Choroid plexus epithelial cell (primary cell): ENCODE data around the gene KLHL24.
"Not testable (repeated sequence)": the region's sequence is repeated elsewhere in the genome, so short reads cannot be mapped to it uniquely, and the experiment has no call there.

Experiments used
- DNase-seq: peaks from one replicate; pipeline ENCODE4 v3.0.0-alpha.2; 2010; ENCODE audit warnings: low read depth
- H3K4me3 ChIP-seq: 2 replicates; pipeline ENCODE4 v1.5.1; 2011; ENCODE audit warnings: low read depth, mild to moderate bottlenecking, control low read depth, low read length, moderate library complexity
- TF ChIP-seq, protein P1 (sequence below): conservative IDR thresholded peaks from 2 replicates; pipeline ENCODE4 v1.5.1; 2011; ENCODE audit warnings: low read depth, mild to moderate bottlenecking, control low read depth, inconsistent platforms, low read length, moderate library complexity

KLHL24 gene

DNA sequence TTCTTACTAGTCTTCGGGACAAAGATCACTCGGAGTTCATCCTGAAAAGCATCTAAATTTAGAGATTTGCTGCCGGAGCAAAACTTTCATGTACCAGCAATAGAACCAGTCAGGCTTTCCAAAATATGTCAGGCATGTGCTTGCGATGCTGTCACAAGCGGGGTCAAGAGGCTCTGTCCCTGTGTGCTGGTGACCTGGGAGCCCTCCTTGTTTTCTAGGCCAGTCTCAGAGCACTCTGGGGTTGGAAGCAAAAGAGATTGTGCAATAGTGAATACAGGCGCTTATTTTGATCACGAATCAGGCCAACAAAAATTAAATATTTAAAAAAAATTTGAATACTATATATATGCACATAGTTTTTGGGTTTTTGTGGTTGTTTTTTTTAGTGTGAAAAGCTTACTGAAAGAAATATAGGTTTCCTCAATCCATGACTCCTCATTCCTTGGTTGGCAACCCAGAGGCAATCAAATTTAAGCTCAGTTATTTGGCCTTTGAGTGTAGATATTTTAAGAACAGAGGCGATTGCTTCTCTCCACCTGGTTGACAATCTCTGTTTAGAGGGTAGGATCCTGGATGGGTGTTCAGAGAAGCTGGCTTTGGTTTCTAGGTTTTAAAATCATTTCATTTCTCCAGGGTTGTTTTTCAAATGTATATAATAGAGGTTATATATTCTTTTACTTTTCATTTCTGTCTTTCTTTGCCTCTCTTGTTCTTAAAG, 8.4 kb upstream of the KLHL24 start:
- DNase-seq: peak; percentile 24
- H3K4me3 ChIP-seq: no peak overlapping the region
- TF ChIP-seq, protein P1, sequence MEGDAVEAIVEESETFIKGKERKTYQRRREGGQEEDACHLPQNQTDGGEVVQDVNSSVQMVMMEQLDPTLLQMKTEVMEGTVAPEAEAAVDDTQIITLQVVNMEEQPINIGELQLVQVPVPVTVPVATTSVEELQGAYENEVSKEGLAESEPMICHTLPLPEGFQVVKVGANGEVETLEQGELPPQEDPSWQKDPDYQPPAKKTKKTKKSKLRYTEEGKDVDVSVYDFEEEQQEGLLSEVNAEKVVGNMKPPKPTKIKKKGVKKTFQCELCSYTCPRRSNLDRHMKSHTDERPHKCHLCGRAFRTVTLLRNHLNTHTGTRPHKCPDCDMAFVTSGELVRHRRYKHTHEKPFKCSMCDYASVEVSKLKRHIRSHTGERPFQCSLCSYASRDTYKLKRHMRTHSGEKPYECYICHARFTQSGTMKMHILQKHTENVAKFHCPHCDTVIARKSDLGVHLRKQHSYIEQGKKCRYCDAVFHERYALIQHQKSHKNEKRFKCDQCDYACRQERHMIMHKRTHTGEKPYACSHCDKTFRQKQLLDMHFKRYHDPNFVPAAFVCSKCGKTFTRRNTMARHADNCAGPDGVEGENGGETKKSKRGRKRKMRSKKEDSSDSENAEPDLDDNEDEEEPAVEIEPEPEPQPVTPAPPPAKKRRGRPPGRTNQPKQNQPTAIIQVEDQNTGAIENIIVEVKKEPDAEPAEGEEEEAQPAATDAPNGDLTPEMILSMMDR: no peak

DNA sequence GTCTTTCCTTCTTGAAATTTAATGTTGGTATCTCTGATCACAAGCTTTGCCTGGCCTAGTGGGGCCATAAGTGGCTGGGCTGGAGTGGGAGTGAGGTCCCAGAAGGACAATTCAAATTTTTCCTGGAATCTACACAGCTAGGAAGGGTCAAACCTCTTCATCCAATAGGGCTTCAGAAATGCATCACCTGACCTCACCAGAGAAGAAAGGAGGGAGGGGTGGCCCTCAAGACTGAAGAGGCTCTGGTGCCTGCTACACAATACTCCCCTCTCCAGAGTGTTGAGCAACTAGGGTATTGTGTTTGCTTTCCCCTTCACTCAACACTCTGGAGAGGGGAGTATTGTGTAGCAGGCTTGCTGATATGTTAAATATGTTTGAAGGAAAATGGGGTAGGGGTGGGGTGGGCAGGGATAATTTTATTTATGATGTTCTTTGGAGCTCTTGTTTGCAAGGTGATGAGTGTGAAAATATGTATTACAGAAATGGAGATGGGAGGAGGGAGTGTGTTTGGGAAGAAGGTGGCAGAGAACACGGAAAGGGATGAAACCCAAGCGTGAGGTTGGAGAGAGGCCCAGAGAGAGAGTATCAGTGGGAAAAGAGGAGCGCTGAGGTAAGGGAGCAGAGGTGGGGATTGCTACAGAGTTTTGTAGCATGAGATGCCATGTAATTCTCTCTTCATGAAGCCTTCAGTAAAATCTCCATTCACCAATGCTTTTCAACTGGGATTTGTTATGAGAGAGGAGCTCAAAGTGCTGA, 5.7 kb upstream of the KLHL24 start:
- no peak overlapping the region for H3K4me3 ChIP-seq
- no peak for DNase-seq
- TF ChIP-seq, protein P1: no peak

DNA sequence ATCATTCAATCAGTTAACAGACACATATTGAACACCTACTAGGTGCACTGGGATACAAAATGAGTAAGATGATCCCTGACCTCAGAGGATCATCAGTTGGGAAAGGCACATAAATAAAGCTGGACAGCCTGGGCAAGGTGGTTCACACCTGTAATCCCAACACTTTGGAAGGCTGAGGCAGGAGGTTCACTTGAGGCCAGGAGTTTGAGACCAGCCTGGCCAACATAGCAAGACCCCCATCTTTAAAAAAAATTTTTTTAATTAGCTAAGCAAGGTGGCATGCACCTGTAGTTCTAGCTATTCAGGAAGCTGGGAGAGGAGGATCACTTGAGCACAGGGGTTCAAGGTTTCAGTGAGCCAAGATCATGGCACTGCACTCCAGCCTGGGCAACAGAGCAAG, 3.7 kb upstream of the KLHL24 start:
- no peak for DNase-seq
- TF ChIP-seq, protein P1: no peak
- no peak overlapping the region for H3K4me3 ChIP-seq

DNA sequence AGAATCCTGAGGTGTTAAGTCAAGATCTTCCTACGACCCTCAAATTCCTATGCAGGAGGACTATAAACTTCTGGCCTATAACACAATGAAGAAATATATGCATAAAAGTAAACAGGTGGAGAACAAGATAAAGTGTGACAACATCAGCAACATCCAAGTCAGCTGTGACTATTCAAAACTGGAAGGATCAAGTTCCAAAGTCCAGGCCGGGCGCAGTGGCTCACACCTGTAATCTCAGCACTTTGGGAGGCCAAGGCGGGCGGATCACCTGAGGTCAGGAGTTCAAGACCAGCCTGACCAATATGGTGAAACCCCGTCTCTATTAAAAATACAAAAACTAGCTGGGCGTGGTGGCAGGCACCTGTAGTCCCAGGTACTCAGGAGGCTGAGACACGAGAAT, 2.7 kb upstream of the KLHL24 start:
- H3K4me3 ChIP-seq, DNase-seq: not testable (repeated sequence)

DNA sequence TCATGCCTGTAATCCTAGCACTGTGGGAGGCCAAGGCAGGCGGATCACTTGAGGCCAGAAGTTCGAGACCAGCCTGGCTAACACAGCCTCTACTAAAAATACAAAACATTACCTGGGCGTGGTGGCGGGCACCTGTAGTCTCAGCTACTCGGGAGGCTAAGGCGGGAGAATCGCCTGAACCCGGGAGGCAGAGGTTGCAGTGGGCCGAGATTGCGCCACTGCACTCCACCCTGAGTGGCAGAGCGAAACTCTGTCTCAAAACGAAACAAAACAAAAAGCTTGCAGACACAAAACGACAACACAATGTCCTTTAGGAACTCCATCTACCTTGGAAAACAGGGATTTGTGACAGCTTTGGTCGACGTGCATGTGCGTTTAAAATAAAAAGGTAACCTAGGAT, 716 bp upstream of the KLHL24 start:
- no peak overlapping the region for H3K4me3 ChIP-seq
- no peak for DNase-seq
- TF ChIP-seq, protein P1: no peak

DNA sequence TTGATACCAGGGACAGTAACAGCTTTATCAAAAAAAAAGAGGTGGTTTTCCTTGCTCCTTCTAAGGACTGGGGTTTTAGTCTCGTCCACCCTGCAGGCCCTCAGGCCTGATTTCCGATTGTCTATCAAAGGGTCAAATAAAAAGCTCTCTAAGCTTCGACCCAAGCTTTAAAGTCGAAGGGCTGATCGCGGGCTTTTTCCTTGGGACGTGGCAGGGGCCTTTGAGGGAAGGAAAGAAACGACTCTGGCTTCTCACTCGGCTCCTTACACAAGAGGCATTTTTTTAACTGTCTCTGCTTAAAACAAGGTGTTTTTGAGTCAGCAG, 354 bp upstream of the KLHL24 start:
- DNase-seq: no peak
- TF ChIP-seq, protein P1: no peak
- H3K4me3 ChIP-seq: peak overlapping the region; percentile 96

DNA sequence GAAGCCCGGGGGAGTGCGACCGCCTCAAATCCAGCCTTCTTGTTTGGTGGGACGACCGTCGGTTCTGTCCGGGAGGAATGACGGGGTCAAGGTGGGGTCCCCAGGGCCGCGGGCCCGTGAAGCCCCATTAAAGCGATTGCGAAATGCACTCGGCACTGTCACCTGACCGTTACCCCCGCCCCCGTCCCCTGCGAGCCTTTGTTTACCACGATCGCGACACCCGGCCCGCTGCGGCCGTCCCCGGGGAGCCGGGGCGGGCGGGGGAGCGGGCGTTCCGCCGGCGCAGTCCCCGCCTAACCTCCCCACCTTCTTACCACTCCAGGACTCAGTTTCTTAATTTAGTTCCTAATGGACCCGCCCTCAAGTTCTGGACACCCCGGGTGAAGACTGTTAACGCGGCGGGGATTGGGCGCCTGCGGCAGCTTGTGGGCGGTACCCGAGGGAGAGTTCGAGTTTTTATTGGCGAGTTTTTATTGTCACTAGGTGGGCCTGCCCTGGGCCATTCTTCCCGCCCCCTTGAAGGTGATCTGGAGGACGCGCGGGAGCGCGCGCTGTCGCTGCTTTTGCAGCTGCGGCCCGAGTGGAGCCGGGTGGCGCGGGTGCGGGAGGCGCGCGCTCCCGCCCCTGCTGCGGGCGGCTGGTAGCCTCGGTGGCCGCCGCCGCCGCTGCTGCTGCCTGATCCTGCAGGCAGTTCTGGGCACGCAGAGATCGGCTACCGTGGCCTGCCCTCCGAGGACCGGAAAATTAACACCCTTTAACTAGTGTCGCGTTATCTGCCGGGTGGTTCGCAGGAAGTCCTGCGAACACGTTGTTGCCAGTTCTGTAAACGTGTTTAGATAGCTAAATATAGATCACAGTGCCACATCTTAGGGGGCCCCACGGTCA, 1.0 kb downstream of the KLHL24 start:
- DNase-seq: peak; percentile 96
- TF ChIP-seq, protein P1: no peak
- H3K4me3 ChIP-seq: peak overlapping the region; percentile 96
